Fibroblast of skin of right quadriceps (primary cell): ENCODE results near the gene KCMF1.
"Not testable (repeated sequence)": the region's sequence is repeated elsewhere in the genome, so short reads cannot be mapped to it uniquely, and the experiment has no call there.

Experiments used
- DNase-seq: peaks from one replicate; pipeline ENCODE4 v3.0.0-alpha.2; 2013

The KCMF1 gene

GRCh38 chr2:84970868-84971509 is at the start of gene KCMF1:
KCMF1 (plus strand) TSS chr2:84971161; CDS start chr2:84971452, 291 bp downstream.
- DNase-seq = peak; percentile 73

GRCh38 chr2:84923009-84923408 is 48.0 kb upstream of the KCMF1 start:
- DNase-seq = no peak

GRCh38 chr2:84924173-84925106 is 46.5 kb upstream of the KCMF1 start:
- peak; percentile 70 for DNase-seq

- DNase-seq = no peak
Measured at GRCh38 chr2:84925336-84925723, 45.6 kb upstream of the KCMF1 start.

- peak; percentile 92 for DNase-seq
Measured at GRCh38 chr2:84925724-84926376, 45.1 kb upstream of the KCMF1 start.

GRCh38 chr2:84927275-84927627 is 43.7 kb upstream of the KCMF1 start:
- DNase-seq = no peak

- DNase-seq = no peak
Measured at GRCh38 chr2:84931384-84931821, 39.6 kb upstream of the KCMF1 start.

GRCh38 chr2:84938194-84938879 is 32.6 kb upstream of the KCMF1 start:
- peak; percentile 57 for DNase-seq

GRCh38 chr2:84939426-84940087 is 31.4 kb upstream of the KCMF1 start:
- no peak for DNase-seq

- DNase-seq = no peak
Measured at GRCh38 chr2:84940088-84940470, 30.9 kb upstream of the KCMF1 start.

- no peak for DNase-seq
Measured at GRCh38 chr2:84940831-84941412, 30.0 kb upstream of the KCMF1 start.

GRCh38 chr2:84942166-84942565 is 28.8 kb upstream of the KCMF1 start:
- no peak for DNase-seq

- peak; percentile 35 for DNase-seq
Measured at GRCh38 chr2:84942964-84943421, 28.0 kb upstream of the KCMF1 start.

- no peak for DNase-seq
Measured at GRCh38 chr2:84944295-84944909, 26.6 kb upstream of the KCMF1 start.

GRCh38 chr2:84945838-84946203 is 25.1 kb upstream of the KCMF1 start:
- DNase-seq = not testable (repeated sequence)

- peak; percentile 89 for DNase-seq
Measured at GRCh38 chr2:84946204-84947009, 24.6 kb upstream of the KCMF1 start.

- no peak for DNase-seq
Measured at GRCh38 chr2:84947010-84947593, 23.9 kb upstream of the KCMF1 start.

- DNase-seq = no peak
Measured at GRCh38 chr2:84953535-84953934, 17.4 kb upstream of the KCMF1 start.

GRCh38 chr2:84954329-84954728 is 16.6 kb upstream of the KCMF1 start:
- no peak for DNase-seq
